Uterus (tissue), 4 donors: ENCODE measurements around the gene OSTM1. TPM values are rescaled to one million over a fixed set of nuclear protein-coding genes. Genes with fewer than 3 reads are reported as not detected.

Experiments used
- DNase-seq, 2 donors: peaks; one replicate each; pipeline ENCODE4 v3.0.0-alpha.2; 2019 to 2020
- H3K27ac ChIP-seq, 2 donors: fragments of 200-600 bp; sonication (generic); 1 replicate in 1 of 2; 2 replicates in 1 of 2; pipeline ENCODE4 v1.5.1; 2016 to 2018
- H3K27me3 ChIP-seq, 2 donors: fragments of 200-600 bp; sonication (generic); one replicate each; pipeline ENCODE4 v1.5.1; 2018 to 2019; ENCODE audit warnings: control low read depth in 1 of 2
- H3K36me3 ChIP-seq, 2 donors: fragments of 200-600 bp; sonication (generic); one replicate each; pipeline ENCODE4 v1.5.1; 2019; ENCODE audit warnings: control low read depth in 1 of 2
- H3K4me1 ChIP-seq, 2 donors: fragments of 200-600 bp; sonication (generic); one replicate each; pipeline ENCODE4 v1.5.1; 2018 to 2019; ENCODE audit warnings: control low read depth in 1 of 2
- H3K4me3 ChIP-seq, 2 donors: fragments of 200-600 bp; sonication (generic); 1 replicate in 1 of 2; 2 replicates in 1 of 2; pipeline ENCODE4 v1.5.1; 2018 to 2019; ENCODE audit warnings: mild to moderate bottlenecking in 1 of 2
- H3K9me3 ChIP-seq, 2 donors: fragments of 200-600 bp; sonication (generic); one replicate each; pipeline ENCODE4 v1.5.1; 2019; ENCODE audit warnings: control low read depth in 1 of 2
- POLR2A ChIP-seq, 2 donors: fragments of 450-650 bp; IDR thresholded peaks; one replicate each; pipeline ENCODE4 v1.6.1; 2016; ENCODE audit warnings: antibody characterized with exemption in 2 of 2, mild to moderate bottlenecking in 1 of 2, moderate library complexity in 1 of 2
- intact Hi-C: fragments of 100-400 bp; cut with DNase I; formaldehyde crosslinking; loops from one replicate; pipeline ENCODE4 v1.15.1; 2023; ENCODE audit warnings: low total_unique reads
- total RNA-seq, 4 donors: library from RNA; depleted of rRNA in 3 of 4; stranded (reverse); fragments of >200 nt in 3 of 4; gene quantifications; one replicate each; pipeline versions ENCODE4 v1.1.0 to v1.2.4, GENCODE V29; 2014 to 2023
- TF ChIP-seq, protein P1 (sequence below), 4 experiments: fragments of 200-600 bp in 2 of 4; fragments of 450-650 bp in 2 of 4; sonication (generic) in 2 of 4; IDR thresholded peaks; one replicate each; pipeline ENCODE4 v1.5.1; 2016 to 2019; ENCODE audit warnings: antibody characterized with exemption in 4 of 4, mild to moderate bottlenecking in 2 of 4, moderate library complexity in 1 of 4
- donor health status: DM: yes; HTN: yes; CAD: no.

Gene OSTM1
- total RNA-seq, 4 donors from 2014 or later, result 26.2 to 92.5 (median 53.7) TPM

DNA sequence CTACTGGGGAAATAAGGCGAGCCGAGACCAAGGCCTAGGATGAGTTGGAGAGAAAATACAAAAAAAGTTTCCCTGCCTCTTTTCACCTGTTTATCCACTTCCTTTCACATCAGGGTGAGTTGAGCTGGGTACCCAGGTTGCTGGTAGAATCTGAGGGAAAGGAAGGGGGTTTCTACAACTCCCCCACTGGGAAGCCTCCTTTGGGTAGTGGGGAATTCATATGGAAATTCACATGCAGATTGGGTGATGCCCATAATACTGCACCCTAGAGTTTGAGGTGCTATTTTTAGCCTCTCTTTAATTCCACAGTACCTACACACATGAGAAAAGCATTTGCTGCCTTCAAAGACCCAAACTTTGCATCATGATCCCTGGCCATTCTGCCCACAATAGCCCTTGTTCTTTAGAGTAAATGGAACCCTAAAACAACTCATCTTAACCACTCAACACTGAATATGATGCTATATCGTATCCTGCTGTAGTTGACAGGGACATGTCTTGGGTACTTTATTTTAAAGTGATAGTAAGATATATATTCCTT lies 2.7 kb downstream of the OSTM1 start:
- intact Hi-C loops, result no loop called here
- TF ChIP-seq, protein P1, sequence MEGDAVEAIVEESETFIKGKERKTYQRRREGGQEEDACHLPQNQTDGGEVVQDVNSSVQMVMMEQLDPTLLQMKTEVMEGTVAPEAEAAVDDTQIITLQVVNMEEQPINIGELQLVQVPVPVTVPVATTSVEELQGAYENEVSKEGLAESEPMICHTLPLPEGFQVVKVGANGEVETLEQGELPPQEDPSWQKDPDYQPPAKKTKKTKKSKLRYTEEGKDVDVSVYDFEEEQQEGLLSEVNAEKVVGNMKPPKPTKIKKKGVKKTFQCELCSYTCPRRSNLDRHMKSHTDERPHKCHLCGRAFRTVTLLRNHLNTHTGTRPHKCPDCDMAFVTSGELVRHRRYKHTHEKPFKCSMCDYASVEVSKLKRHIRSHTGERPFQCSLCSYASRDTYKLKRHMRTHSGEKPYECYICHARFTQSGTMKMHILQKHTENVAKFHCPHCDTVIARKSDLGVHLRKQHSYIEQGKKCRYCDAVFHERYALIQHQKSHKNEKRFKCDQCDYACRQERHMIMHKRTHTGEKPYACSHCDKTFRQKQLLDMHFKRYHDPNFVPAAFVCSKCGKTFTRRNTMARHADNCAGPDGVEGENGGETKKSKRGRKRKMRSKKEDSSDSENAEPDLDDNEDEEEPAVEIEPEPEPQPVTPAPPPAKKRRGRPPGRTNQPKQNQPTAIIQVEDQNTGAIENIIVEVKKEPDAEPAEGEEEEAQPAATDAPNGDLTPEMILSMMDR (IDR thresholded peaks at IDR 0.05), result no peak
- TF ChIP-seq POLR2A (IDR thresholded peaks at IDR 0.05), result no peak
- Histone ChIP-seq H3K9me3 (no peaks in the 10 kb centered on the region), H3K27ac (no peak overlapping the region), H3K36me3 (no peaks in the 10 kb centered on the region), H3K4me1 (peaks cover 0 to 5% of the 10 kb centered on the region in 2 donors), H3K4me3 (no peak overlapping the region), H3K27me3 (no peaks in the 10 kb centered on the region)
- DNase-seq, result no peak

- no peaks in the 10 kb centered on the region for H3K9me3 ChIP-seq
- H3K4me1 ChIP-seq, result peaks cover 0 to 3% of the 10 kb centered on the region in 2 donors
- intact Hi-C loops, result no loop called here
- H3K36me3 ChIP-seq, result no peaks in the 10 kb centered on the region
- TF ChIP-seq, protein P1 (IDR thresholded peaks at IDR 0.05), result no peak
- TF ChIP-seq POLR2A (IDR thresholded peaks at IDR 0.05), result no peak
- H3K27me3 ChIP-seq, result no peaks in the 10 kb centered on the region
- DNase-seq, result no peak
- H3K4me3 ChIP-seq, result no peak overlapping the region
- H3K27ac ChIP-seq, result no peak overlapping the region
Measured at GRCh38 chr6:108068618-108069017, 5.9 kb downstream of the OSTM1 start.

DNA sequence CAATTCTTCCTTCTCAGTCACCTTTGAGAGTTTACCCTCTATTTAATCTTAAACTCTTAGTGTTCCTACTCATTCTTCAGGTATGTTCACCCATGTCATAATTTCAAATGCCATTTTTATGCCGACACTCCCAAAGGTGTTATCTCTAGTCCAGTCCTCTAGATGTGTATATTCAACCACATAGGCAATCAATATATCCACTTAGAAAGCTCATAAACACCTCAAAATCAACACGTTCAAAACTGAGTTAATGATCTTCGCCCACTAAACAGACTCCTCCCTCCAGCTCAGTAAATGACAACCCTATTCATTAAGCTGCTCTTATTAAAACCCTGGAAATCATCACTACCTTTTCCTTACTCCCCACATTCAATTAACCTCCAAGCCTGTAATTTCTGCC lies 6.4 kb downstream of the OSTM1 start:
- no peaks in the 10 kb centered on the region for H3K4me1 ChIP-seq
- H3K27me3 ChIP-seq, result no peaks in the 10 kb centered on the region
- TF ChIP-seq POLR2A (IDR thresholded peaks at IDR 0.05), result no peak
- TF ChIP-seq, protein P1 (IDR thresholded peaks at IDR 0.05), result no peak
- H3K36me3 ChIP-seq, result no peaks in the 10 kb centered on the region
- intact Hi-C loops, result no loop called here
- no peak for DNase-seq
- H3K4me3 ChIP-seq, result no peak overlapping the region
- H3K9me3 ChIP-seq, result no peaks in the 10 kb centered on the region
- H3K27ac ChIP-seq, result no peak overlapping the region

DNA sequence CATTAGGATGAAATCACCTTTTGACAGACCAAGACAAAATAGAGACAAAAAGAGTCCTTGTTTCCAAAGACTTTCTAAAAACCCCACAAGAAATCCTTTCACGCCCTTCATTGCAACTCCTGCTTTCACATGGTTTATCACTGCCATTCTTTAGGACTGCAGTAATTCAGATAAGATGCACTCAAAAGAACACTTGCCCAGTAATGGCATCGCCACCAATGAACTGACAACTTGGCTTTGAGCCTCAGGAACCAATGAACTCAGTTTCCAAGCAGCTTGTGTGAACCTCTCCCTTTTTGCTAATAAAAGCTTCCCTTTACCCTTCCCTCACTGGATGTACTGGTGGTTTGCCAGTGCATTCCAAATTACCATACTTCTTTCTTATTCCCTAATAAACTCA lies 21.8 kb downstream of the OSTM1 start:
- intact Hi-C loops, result no loop called here
- Histone ChIP-seq H3K27me3 (no peaks in the 10 kb centered on the region), H3K27ac (no peak overlapping the region), H3K36me3 (no peaks in the 10 kb centered on the region), H3K9me3 (no peaks in the 10 kb centered on the region), H3K4me1 (no peaks in the 10 kb centered on the region), H3K4me3 (no peak overlapping the region)
- TF ChIP-seq, protein P1 (IDR thresholded peaks at IDR 0.05), result no peak
- TF ChIP-seq POLR2A (IDR thresholded peaks at IDR 0.05), result no peak
- DNase-seq, result no peak

- no peak for DNase-seq
- Histone ChIP-seq H3K27me3 (no peaks in the 10 kb centered on the region), H3K36me3 (no peaks in the 10 kb centered on the region), H3K27ac (no peak overlapping the region), H3K4me3 (no peak overlapping the region), H3K4me1 (no peaks in the 10 kb centered on the region), H3K9me3 (no peaks in the 10 kb centered on the region)
- intact Hi-C loops, result no loop called here
- no peak for TF ChIP-seq POLR2A (IDR thresholded peaks at IDR 0.05)
- TF ChIP-seq, protein P1 (IDR thresholded peaks at IDR 0.05), result no peak
Measured at GRCh38 chr6:108051481-108051880, 23.1 kb downstream of the OSTM1 start.
